Aorta (tissue), 5 donors: Measurements from ENCODE around the gene MAPK14. TPM values are rescaled to one million over a fixed set of nuclear protein-coding genes. Genes with fewer than 3 reads are reported as not detected.

ENCODE experiments used
- ATAC-seq: fragments of 200-7000 bp; cut with Tn5 transposase; one replicate; pipeline ENCODE4 v1.9.1; 2022; ENCODE audit warnings: moderate library complexity; ENCODE audit not compliant: low FRiP score
- DNase-seq, 2 donors: peaks; one replicate each; pipeline ENCODE4 v3.0.0-alpha.2; 2020
- H3K27ac ChIP-seq, 2 donors: one replicate each; pipeline ENCODE4 v1.5.1; 2013; ENCODE audit warnings: low read length in 2 of 2, mild to moderate bottlenecking in 2 of 2, moderate library complexity in 2 of 2, control low read depth in 1 of 2, inconsistent platforms in 1 of 2, low read depth in 1 of 2
- H3K27me3 ChIP-seq, 2 donors: one replicate each; pipeline ENCODE4 v1.6.1; 2013; ENCODE audit warnings: control low read depth in 1 of 2, low read length in 1 of 2, mild to moderate bottlenecking in 1 of 2, moderate library complexity in 1 of 2; ENCODE audit not compliant: insufficient read depth in 2 of 2, control insufficient read depth in 1 of 2
- H3K36me3 ChIP-seq, 2 donors: one replicate each; pipeline ENCODE4 v1.6.1; 2013; ENCODE audit warnings: control low read depth in 1 of 2, low read length in 1 of 2, mild to moderate bottlenecking in 1 of 2; ENCODE audit not compliant: insufficient read depth in 2 of 2, control insufficient read depth in 1 of 2
- H3K4me1 ChIP-seq, 2 donors: one replicate each; pipeline ENCODE4 v1.6.1; 2013; ENCODE audit warnings: low read length in 2 of 2, control low read depth in 1 of 2, mild to moderate bottlenecking in 1 of 2, moderate library complexity in 1 of 2; ENCODE audit not compliant: insufficient read depth in 2 of 2, control insufficient read depth in 1 of 2
- H3K4me3 ChIP-seq, 2 donors: one replicate each; pipeline ENCODE4 v1.5.1; 2013; ENCODE audit warnings: low read length in 2 of 2, control low read depth in 1 of 2, mild to moderate bottlenecking in 1 of 2
- H3K9me3 ChIP-seq: one replicate; pipeline ENCODE4 v1.6.1; 2013; ENCODE audit warnings: mild to moderate bottlenecking, low read length; ENCODE audit not compliant: control insufficient read depth
- WGBS, 2 donors: extraction: QIAGEN DNeasy Blood & Tissue Kit; methylation state at CpG; one replicate each; pipeline ENCODE4 v1.1.7; 2013; 5-methylcytosine and 5-hydroxymethylcytosine counted together
- intact Hi-C, 2 donors: fragments of 100-400 bp; cut with DNase I; formaldehyde crosslinking; loops; one replicate each; pipeline versions ENCODE4 v1.14.2 to v1.15.0; 2022
- polyA plus RNA-seq, 2 donors: library from polyadenylated mRNA; stranded (reverse); fragments of 200-250 nt; gene quantifications; one replicate each; pipeline ENCODE4 v1.2.3, GENCODE V29; 2013
- total RNA-seq, 2 donors: library from RNA; stranded (reverse); fragmentation: NEBNext Ultra II Directional; extraction: Animal tissue kit (Norgen Biotek cat#: 25700); gene quantifications; one replicate each; pipeline ENCODE4 v1.2.1, GENCODE V29; 2021
- donor health status: healthy with polysubstance abuse.
- donor health status: Bipolar disorder and iron deficiency.
- donor health status: DM: no; HTN: no; CAD: no.
- donor health status: DM: no; HTN: no; CAD: no.
- donor health status: DM: yes; HTN: yes; CAD: no.

Gene MAPK14
- total and polyA plus RNA-seq, 4 donors, result 19.8 to 62.0 (median 38.5) TPM

DNA sequence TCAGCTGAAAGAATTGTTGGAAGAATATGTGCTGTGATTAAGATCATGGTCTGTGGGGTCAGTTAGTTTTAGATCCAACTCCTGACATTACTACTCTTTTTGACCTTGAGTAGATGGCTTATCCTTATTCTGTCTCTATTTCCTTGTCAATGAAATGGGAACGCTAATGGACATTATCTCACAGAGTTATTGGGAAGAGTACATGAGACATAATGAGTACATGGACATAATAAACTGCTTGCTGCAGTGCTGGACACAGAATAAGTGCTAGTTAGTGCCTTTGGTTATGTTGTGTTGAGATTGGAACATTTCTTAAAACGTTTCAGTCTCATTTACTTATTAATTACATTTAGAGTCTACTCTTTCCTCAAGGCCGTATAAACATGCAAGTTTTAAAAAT lies 42.6 kb downstream of the MAPK14 start:
- WGBS, 2 donors, result 81 to 83% methylated on average over 3 of the region's 3 CpGs
- H3K4me1 ChIP-seq, result peaks cover under 1 to 9% of the 10 kb centered on the region in 2 donors

GRCh38 chr6:36071281-36071680 lies 43.7 kb downstream of the MAPK14 start:
- intact Hi-C loops, result no loop called here
- no peaks in the 10 kb centered on the region for H3K9me3 ChIP-seq
- WGBS, 2 donors, result 92 to 94% methylated on average over 3 of the region's 3 CpGs
- ATAC-seq, result no peak
- DNase-seq, result no peak
- peaks cover 0 to 2% of the 10 kb centered on the region in 2 donors for H3K36me3 ChIP-seq
- H3K27ac ChIP-seq, result no peak overlapping the region
- peaks cover 0 to 9% of the 10 kb centered on the region in 2 donors for H3K4me1 ChIP-seq
- H3K27me3 ChIP-seq, result no peaks in the 10 kb centered on the region
- H3K4me3 ChIP-seq, result no peak overlapping the region

More for the DNA sequence above, 42.6 kb downstream of the MAPK14 start:
- DNase-seq (no peak), ATAC-seq (no peak)
- Histone ChIP-seq H3K36me3 (no peaks in the 10 kb centered on the region), H3K9me3 (no peaks in the 10 kb centered on the region), H3K27me3 (no peaks in the 10 kb centered on the region), H3K27ac (no peak overlapping the region), H3K4me3 (no peak overlapping the region)
- intact Hi-C loops, result no loop called here

DNA sequence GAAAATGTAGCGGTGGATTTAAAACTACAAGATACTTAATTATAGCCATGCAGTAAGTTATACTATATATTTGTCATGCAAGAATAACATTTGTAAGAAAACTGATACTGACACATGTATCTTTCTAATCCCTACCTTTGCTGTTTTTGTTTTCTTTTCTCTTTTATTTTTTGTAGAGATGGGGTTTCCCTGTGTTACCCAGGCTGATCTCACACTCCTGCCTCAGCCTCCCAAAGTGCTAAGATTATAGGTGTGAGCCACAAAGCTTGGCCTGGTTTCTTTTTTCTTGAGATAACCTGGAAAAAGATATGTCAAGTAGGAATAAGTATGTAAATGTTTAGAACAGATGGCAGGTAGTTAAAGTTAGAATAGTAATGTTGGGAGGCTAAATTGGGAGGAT lies 44.1 kb downstream of the MAPK14 start:
- Histone ChIP-seq H3K27ac (no peak overlapping the region), H3K4me3 (no peak overlapping the region), H3K9me3 (no peaks in the 10 kb centered on the region), H3K4me1 (peaks cover 0 to 9% of the 10 kb centered on the region in 2 donors), H3K27me3 (no peaks in the 10 kb centered on the region), H3K36me3 (peaks cover 0 to 2% of the 10 kb centered on the region in 2 donors)
- intact Hi-C loops, result no loop called here
- WGBS, 2 donors, result 96 to 100% methylated on average over 1 of the region's 1 CpG
- DNase-seq (no peak), ATAC-seq (no peak)

DNA sequence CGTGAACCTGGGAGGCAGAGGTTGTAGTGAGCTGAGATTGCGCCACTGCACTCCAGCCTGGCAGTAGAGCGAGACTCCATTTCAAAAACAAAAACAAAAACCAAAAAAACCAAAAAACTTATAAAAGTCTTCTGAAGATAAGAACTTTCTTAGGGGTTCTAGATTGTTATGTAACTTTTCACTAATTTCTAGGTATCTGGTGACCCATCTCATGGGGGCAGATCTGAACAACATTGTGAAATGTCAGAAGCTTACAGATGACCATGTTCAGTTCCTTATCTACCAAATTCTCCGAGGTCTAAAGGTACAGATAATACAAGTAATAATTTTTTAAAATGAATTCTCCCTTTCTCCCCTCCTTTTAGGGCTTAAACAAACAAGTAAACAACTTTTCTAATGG lies 45.1 kb downstream of the MAPK14 start:
- intact Hi-C loops, result no loop called here
- Histone ChIP-seq H3K36me3 (peaks cover 0 to 2% of the 10 kb centered on the region in 2 donors), H3K4me3 (no peak overlapping the region), H3K27me3 (no peaks in the 10 kb centered on the region), H3K27ac (no peak overlapping the region), H3K9me3 (no peaks in the 10 kb centered on the region), H3K4me1 (peaks cover 0 to 4% of the 10 kb centered on the region in 2 donors)
- DNase-seq, result no peak
- WGBS, 2 donors, result 92 to 95% methylated on average over 4 of the region's 4 CpGs
- no peak for ATAC-seq

DNA sequence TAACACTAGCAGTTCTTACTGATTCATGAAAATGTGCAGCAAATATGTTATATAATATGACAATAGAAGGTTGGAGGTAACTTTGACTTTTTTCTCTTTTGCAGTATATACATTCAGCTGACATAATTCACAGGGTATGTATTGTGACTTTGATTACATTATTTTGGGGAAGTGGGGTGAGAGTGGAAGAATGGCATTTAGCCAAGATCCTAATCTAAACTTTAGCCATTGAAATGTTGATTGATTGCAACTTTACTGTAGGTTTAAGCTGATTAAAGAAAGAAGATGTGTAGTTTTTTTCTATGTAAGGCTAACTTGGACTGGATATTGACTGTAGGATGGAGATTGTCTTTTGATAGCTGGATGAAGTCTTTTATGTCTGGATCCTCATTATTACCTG lies 46.0 kb downstream of the MAPK14 start:
- intact Hi-C loops, result no loop called here
- Histone ChIP-seq H3K4me3 (no peak overlapping the region), H3K36me3 (peaks cover 2% of the 10 kb centered on the region in 2 donors), H3K4me1 (no peaks in the 10 kb centered on the region), H3K9me3 (no peaks in the 10 kb centered on the region), H3K27me3 (no peaks in the 10 kb centered on the region), H3K27ac (no peak overlapping the region)
- no peak for DNase-seq
- ATAC-seq, result no peak

DNA sequence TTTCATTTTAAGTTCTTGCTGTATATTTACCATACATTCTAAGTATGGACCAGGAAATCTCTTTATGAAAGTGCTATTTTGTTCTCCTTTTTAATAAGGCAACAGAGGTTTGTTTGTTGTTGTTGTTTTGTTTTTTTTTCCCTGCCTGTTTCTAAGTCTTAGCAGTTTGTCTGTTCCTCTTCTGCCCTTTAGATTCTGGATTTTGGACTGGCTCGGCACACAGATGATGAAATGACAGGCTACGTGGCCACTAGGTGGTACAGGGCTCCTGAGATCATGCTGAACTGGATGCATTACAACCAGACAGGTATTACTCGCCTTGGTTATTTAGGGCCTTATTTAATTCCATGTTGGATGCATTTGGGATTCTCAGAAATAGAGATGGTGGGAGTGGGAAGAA lies 48.0 kb downstream of the MAPK14 start:
- Histone ChIP-seq H3K4me1 (no peaks in the 10 kb centered on the region), H3K36me3 (peaks cover 2% of the 10 kb centered on the region in 2 donors), H3K27ac (no peak overlapping the region), H3K9me3 (no peaks in the 10 kb centered on the region), H3K4me3 (no peak overlapping the region), H3K27me3 (no peaks in the 10 kb centered on the region)
- 63 to 69% methylated on average over 3 of the region's 3 CpGs for WGBS, 2 donors
- ATAC-seq (no peak), DNase-seq (no peak)
- intact Hi-C loops, result no loop called here

- H3K27me3 ChIP-seq, result no peaks in the 10 kb centered on the region
- H3K4me3 ChIP-seq, result no peak overlapping the region
- peaks cover 2% of the 10 kb centered on the region in 2 donors for H3K36me3 ChIP-seq
- 91 to 96% methylated on average over 3 of the region's 3 CpGs for WGBS, 2 donors
- no peak overlapping the region for H3K27ac ChIP-seq
- no peak for DNase-seq
- no peak for ATAC-seq
- no peaks in the 10 kb centered on the region for H3K9me3 ChIP-seq
- no peaks in the 10 kb centered on the region for H3K4me1 ChIP-seq
- intact Hi-C loops, result no loop called here
Measured at GRCh38 chr6:36076178-36077063, 48.8 kb downstream of the MAPK14 start.

- Histone ChIP-seq H3K4me3 (no peak overlapping the region), H3K27me3 (no peaks in the 10 kb centered on the region), H3K36me3 (peaks cover 2 to 8% of the 10 kb centered on the region in 2 donors), H3K4me1 (no peaks in the 10 kb centered on the region), H3K9me3 (no peaks in the 10 kb centered on the region), H3K27ac (no peak overlapping the region)
- DNase-seq (no peak), ATAC-seq (no peak)
- intact Hi-C loops, result no loop called here
- 92 to 93% methylated on average over 4 of the region's 4 CpGs for WGBS, 2 donors
Measured at GRCh38 chr6:36078159-36078558, 50.6 kb downstream of the MAPK14 start.

GRCh38 chr6:36079601-36080000 lies 52.0 kb downstream of the MAPK14 start:
- no peak for ATAC-seq
- no peak for DNase-seq
- H3K4me3 ChIP-seq, result no peak overlapping the region
- H3K9me3 ChIP-seq, result no peaks in the 10 kb centered on the region
- H3K4me1 ChIP-seq, result no peaks in the 10 kb centered on the region
- WGBS, 2 donors, result 84 to 85% methylated on average over 2 of the region's 2 CpGs
- H3K27me3 ChIP-seq, result no peaks in the 10 kb centered on the region
- peaks cover 2 to 9% of the 10 kb centered on the region in 2 donors for H3K36me3 ChIP-seq
- no peak overlapping the region for H3K27ac ChIP-seq
- intact Hi-C loops, result no loop called here
